ENCODE data around the gene RASL10B.

- TF ChIP-seq PAX5 (IDR thresholded peaks at IDR 0.05; ENCODE audit: insufficient read depth, low read length, severe bottlenecking), result no peak
- TF ChIP-seq POLR2A (IDR thresholded peaks at IDR 0.05; ENCODE audit: low read depth, low read length), result no peak
- TF ChIP-seq SPI1 (IDR thresholded peaks at IDR 0.05; ENCODE audit: low read depth, low read length), result no peak
Observed at GRCh38 chr17:35749560-35750412, 18.3 kb downstream of the RASL10B start.
